Tibial nerve (tissue), 4 donors: ENCODE data around the gene NBAS.

Experiments
- CTCF ChIP-seq, 5 experiments: fragments of 200-600 bp in 3 of 5; fragments of 450-650 bp in 2 of 5; sonication (generic) in 3 of 5; IDR thresholded peaks; one replicate each; pipeline ENCODE4 v1.5.1; 2016 to 2019; ENCODE audit warnings: antibody characterized with exemption in 5 of 5, mild to moderate bottlenecking in 3 of 5, moderate library complexity in 2 of 5
- EP300 ChIP-seq, 2 donors: sonication (generic); formaldehyde crosslinking; IDR thresholded peaks; one replicate each; pipeline ENCODE4 v1.6.1; 2017; ENCODE audit warnings: antibody characterized with exemption in 2 of 2, mild to moderate bottlenecking in 1 of 2

GRCh38 chr2:15120631-15121030 is 440.5 kb downstream of the NBAS start:
- no peak for TF ChIP-seq CTCF (IDR thresholded peaks at IDR 0.05)
- no peak for TF ChIP-seq EP300 (IDR thresholded peaks at IDR 0.05)
